ENCODE data around the gene FNDC3A. TPM values are rescaled to one million over a fixed set of nuclear protein-coding genes. Genes with fewer than 3 reads are reported as not detected.
A peak's percentile ranks its signal among the peaks of the same experiment; 100 is the strongest.

Gene FNDC3A
- total RNA-seq, 1 donor from 2014 or later, result 39.4 TPM

- Mint-ChIP-seq H3K4me3 (ENCODE audit: unreplicated experiment) (no peak overlapping the region), H3K27ac (ENCODE audit: unreplicated experiment) (no peak overlapping the region)
- TF ChIP-seq, protein P1, sequence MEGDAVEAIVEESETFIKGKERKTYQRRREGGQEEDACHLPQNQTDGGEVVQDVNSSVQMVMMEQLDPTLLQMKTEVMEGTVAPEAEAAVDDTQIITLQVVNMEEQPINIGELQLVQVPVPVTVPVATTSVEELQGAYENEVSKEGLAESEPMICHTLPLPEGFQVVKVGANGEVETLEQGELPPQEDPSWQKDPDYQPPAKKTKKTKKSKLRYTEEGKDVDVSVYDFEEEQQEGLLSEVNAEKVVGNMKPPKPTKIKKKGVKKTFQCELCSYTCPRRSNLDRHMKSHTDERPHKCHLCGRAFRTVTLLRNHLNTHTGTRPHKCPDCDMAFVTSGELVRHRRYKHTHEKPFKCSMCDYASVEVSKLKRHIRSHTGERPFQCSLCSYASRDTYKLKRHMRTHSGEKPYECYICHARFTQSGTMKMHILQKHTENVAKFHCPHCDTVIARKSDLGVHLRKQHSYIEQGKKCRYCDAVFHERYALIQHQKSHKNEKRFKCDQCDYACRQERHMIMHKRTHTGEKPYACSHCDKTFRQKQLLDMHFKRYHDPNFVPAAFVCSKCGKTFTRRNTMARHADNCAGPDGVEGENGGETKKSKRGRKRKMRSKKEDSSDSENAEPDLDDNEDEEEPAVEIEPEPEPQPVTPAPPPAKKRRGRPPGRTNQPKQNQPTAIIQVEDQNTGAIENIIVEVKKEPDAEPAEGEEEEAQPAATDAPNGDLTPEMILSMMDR (IDR thresholded peaks at IDR 0.05; ENCODE audit: unreplicated experiment), result no peak
These were observed 125.2 kb downstream of the FNDC3A start for GRCh38 chr13:49100637-49101570.

DNA sequence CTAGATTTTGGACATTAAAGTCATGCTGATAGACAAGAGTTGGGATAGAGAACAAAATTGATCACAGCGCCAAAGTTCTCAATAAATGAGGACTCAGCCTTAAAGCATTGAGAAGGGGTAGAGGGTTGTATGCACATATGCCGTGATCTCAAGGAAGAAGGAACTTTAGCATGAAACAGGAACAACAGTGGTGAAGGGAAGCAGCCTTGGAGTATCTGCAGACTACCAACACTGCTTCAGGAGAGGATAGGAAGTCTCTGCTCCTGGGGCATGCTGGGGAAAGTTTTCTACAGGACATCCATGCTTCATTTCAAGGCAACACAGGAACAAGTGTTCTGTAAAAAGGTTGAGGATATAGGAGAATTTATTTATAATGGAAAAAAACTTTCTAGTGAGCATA, 132.5 kb downstream of the FNDC3A start:
- no peaks in the 10 kb centered on the region for H3K9me3 Mint-ChIP-seq (ENCODE audit: unreplicated experiment)
- H3K27ac Mint-ChIP-seq (ENCODE audit: unreplicated experiment), result no peak overlapping the region
- no peak for DNase-seq (ENCODE audit: low spot score)
- H3K4me3 Mint-ChIP-seq (ENCODE audit: unreplicated experiment), result no peak overlapping the region
- H3K36me3 Mint-ChIP-seq (ENCODE audit: low read depth, unreplicated experiment), result no peaks in the 10 kb centered on the region
- TF ChIP-seq, protein P1 (IDR thresholded peaks at IDR 0.05; ENCODE audit: unreplicated experiment), result no peak
- H3K27me3 Mint-ChIP-seq (ENCODE audit: unreplicated experiment), result peaks cover 2% of the 10 kb centered on the region
- H3K4me1 Mint-ChIP-seq (ENCODE audit: unreplicated experiment), result peaks cover 10% of the 10 kb centered on the region

More at GRCh38 chr13:49100637-49101570, 125.2 kb downstream of the FNDC3A start:
- H3K9me3 Mint-ChIP-seq (ENCODE audit: unreplicated experiment), result no peaks in the 10 kb centered on the region
- no peaks in the 10 kb centered on the region for H3K27me3 Mint-ChIP-seq (ENCODE audit: unreplicated experiment)
- H3K4me1 Mint-ChIP-seq (ENCODE audit: unreplicated experiment), result peaks cover 3% of the 10 kb centered on the region
- no peaks in the 10 kb centered on the region for H3K36me3 Mint-ChIP-seq (ENCODE audit: low read depth, unreplicated experiment)
- no peak for DNase-seq (ENCODE audit: low spot score)

DNA sequence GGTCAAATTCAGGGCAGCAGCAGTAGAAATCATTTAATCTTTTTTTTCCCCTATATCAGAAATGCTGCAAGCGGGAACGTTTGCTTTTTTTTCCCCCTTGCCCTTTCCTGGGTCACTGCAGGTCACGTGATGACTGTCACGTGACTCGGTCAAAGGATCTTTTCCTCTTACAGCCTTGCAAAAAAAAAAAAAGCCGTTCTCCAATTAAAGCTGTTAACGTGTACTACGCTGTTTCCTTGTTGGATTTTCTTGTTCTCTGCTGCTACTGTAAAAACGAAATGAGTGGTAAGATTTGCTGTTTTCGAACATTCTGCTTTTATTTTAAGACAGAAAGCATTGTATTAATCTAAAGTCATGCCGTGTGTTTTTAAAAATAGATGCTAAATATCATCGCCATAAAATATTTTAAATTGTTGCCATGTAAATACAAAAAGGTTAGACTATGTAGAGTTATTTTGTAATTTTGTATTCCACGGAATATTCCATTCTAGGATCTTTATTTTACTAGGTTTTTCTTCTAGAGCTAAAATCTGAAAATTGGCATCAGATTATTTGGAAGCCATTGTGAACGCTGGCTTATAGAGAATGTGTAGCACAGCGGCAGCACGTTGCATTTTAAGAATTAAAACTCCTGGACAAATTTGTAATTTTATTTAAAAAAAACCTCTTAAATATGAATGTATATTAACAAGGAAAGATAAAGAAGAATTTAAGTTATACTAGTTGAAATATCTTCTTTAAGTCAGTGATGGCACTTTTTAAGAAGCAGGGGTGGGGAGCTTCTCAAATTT, 134.6 kb downstream of the FNDC3A start:
- no peaks in the 10 kb centered on the region for H3K9me3 Mint-ChIP-seq (ENCODE audit: unreplicated experiment)
- H3K4me1 Mint-ChIP-seq (ENCODE audit: unreplicated experiment), result peaks cover 20% of the 10 kb centered on the region
- H3K27ac Mint-ChIP-seq (ENCODE audit: unreplicated experiment), result peak overlapping the region; percentile 84
- peaks cover 2% of the 10 kb centered on the region for H3K27me3 Mint-ChIP-seq (ENCODE audit: unreplicated experiment)
- peaks cover 2% of the 10 kb centered on the region for H3K36me3 Mint-ChIP-seq (ENCODE audit: low read depth, unreplicated experiment)
- peak overlapping the region; percentile 91 for H3K4me3 Mint-ChIP-seq (ENCODE audit: unreplicated experiment)
- DNase-seq (ENCODE audit: low spot score), result peak; percentile 60
- TF ChIP-seq, protein P1 (IDR thresholded peaks at IDR 0.05; ENCODE audit: unreplicated experiment), result no peak

DNA sequence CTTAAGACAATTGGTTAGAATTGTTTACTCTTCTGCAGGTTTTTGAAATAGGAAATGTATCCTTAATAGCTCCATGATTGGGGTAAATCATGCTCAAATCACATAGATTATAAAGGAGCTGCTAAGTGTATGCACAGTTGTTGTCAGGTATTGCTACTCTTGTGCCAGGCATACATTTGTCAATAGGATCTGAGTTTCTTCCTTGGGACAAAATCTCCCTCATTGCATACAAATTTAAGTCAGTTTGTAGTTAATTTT, 135.1 kb downstream of the FNDC3A start:
- Mint-ChIP-seq H3K4me1 (ENCODE audit: unreplicated experiment) (peaks cover 20% of the 10 kb centered on the region), H3K36me3 (ENCODE audit: low read depth, unreplicated experiment) (peaks cover 6% of the 10 kb centered on the region), H3K27me3 (ENCODE audit: unreplicated experiment) (peaks cover 2% of the 10 kb centered on the region), H3K27ac (ENCODE audit: unreplicated experiment) (peak overlapping the region; percentile 48), H3K9me3 (ENCODE audit: unreplicated experiment) (no peaks in the 10 kb centered on the region), H3K4me3 (ENCODE audit: unreplicated experiment) (peak overlapping the region; percentile 91)
- no peak for DNase-seq (ENCODE audit: low spot score)
- TF ChIP-seq, protein P1 (IDR thresholded peaks at IDR 0.05; ENCODE audit: unreplicated experiment), result no peak

Measured in endothelial cell (in vitro differentiated cells).